ENCODE results near the gene DRC7. TPM values are rescaled to one million over a fixed set of nuclear protein-coding genes. Genes with fewer than 3 reads are reported as not detected.

The DRC7 gene
- total RNA-seq, 3 donors from 2014 or later, result 1.5 TPM; not detected in 2

- H3K4me3 ChIP-seq, result no peak overlapping the region
- no peaks in the 10 kb centered on the region for H3K27me3 ChIP-seq
- no peak for DNase-seq (ENCODE audit: low spot score in 2 of 2)
- intact Hi-C loops (cut with DNase I; ENCODE audit: low total_unique reads), result no loop called here
- no peaks in the 10 kb centered on the region for H3K9me3 ChIP-seq
- H3K27ac ChIP-seq, result no peak overlapping the region
- no peaks in the 10 kb centered on the region for H3K4me1 ChIP-seq
- TF ChIP-seq POLR2AphosphoS5 (IDR thresholded peaks at IDR 0.05) (no peak), CTCF (IDR thresholded peaks at IDR 0.05) (no peak), POLR2A (IDR thresholded peaks at IDR 0.05) (no peak)
- no peaks in the 10 kb centered on the region for H3K36me3 ChIP-seq
Measured at GRCh38 chr16:57706717-57707116, 12.1 kb downstream of the DRC7 start.

- DNase-seq (ENCODE audit: low spot score in 2 of 2), result no peak
- H3K9me3 ChIP-seq, result no peaks in the 10 kb centered on the region
- no peaks in the 10 kb centered on the region for H3K4me1 ChIP-seq
- no peak overlapping the region for H3K27ac ChIP-seq
- H3K4me3 ChIP-seq, result no peak overlapping the region
- no peak for TF ChIP-seq POLR2A (IDR thresholded peaks at IDR 0.05)
- no peak for TF ChIP-seq CTCF (IDR thresholded peaks at IDR 0.05)
- TF ChIP-seq POLR2AphosphoS5 (IDR thresholded peaks at IDR 0.05), result no peak
- no peaks in the 10 kb centered on the region for H3K36me3 ChIP-seq
- H3K27me3 ChIP-seq, result no peaks in the 10 kb centered on the region
- intact Hi-C loops (cut with DNase I; ENCODE audit: low total_unique reads), result no loop called here
Measured at GRCh38 chr16:57707331-57707730, 12.7 kb downstream of the DRC7 start.

GRCh38 chr16:57708168-57708567 is 13.6 kb downstream of the DRC7 start:
- Histone ChIP-seq H3K4me3 (no peak overlapping the region), H3K9me3 (no peaks in the 10 kb centered on the region), H3K36me3 (no peaks in the 10 kb centered on the region), H3K4me1 (no peaks in the 10 kb centered on the region), H3K27me3 (no peaks in the 10 kb centered on the region), H3K27ac (no peak overlapping the region)
- intact Hi-C loops (cut with DNase I; ENCODE audit: low total_unique reads), result no loop called here
- no peak for DNase-seq (ENCODE audit: low spot score in 2 of 2)
- no peak for TF ChIP-seq POLR2AphosphoS5 (IDR thresholded peaks at IDR 0.05)
- TF ChIP-seq POLR2A (IDR thresholded peaks at IDR 0.05), result no peak
- no peak for TF ChIP-seq CTCF (IDR thresholded peaks at IDR 0.05)

- H3K4me3 ChIP-seq, result no peak overlapping the region
- DNase-seq (ENCODE audit: low spot score in 2 of 2), result no peak
- H3K27ac ChIP-seq, result no peak overlapping the region
- H3K36me3 ChIP-seq, result no peaks in the 10 kb centered on the region
- H3K4me1 ChIP-seq, result no peaks in the 10 kb centered on the region
- TF ChIP-seq POLR2AphosphoS5 (IDR thresholded peaks at IDR 0.05), result no peak
- no peak for TF ChIP-seq POLR2A (IDR thresholded peaks at IDR 0.05)
- no peak for TF ChIP-seq CTCF (IDR thresholded peaks at IDR 0.05)
- H3K27me3 ChIP-seq, result no peaks in the 10 kb centered on the region
- H3K9me3 ChIP-seq, result no peaks in the 10 kb centered on the region
- intact Hi-C loops (cut with DNase I; ENCODE audit: low total_unique reads), result no loop called here
Measured at GRCh38 chr16:57709663-57710062, 15.1 kb downstream of the DRC7 start.

GRCh38 chr16:57711346-57711745 is 16.7 kb downstream of the DRC7 start:
- H3K4me1 ChIP-seq, result no peaks in the 10 kb centered on the region
- TF ChIP-seq POLR2AphosphoS5 (IDR thresholded peaks at IDR 0.05) (no peak), CTCF (IDR thresholded peaks at IDR 0.05) (no peak), POLR2A (IDR thresholded peaks at IDR 0.05) (no peak)
- intact Hi-C loops (cut with DNase I; ENCODE audit: low total_unique reads), result no loop called here
- H3K27ac ChIP-seq, result no peak overlapping the region
- no peak for DNase-seq (ENCODE audit: low spot score in 2 of 2)
- H3K9me3 ChIP-seq, result no peaks in the 10 kb centered on the region
- H3K4me3 ChIP-seq, result no peak overlapping the region
- H3K27me3 ChIP-seq, result no peaks in the 10 kb centered on the region
- no peaks in the 10 kb centered on the region for H3K36me3 ChIP-seq

Measured in breast epithelium (tissue), 4 donors.